ENCODE measurements around the gene ALS2CL. TPM values are rescaled to one million over a fixed set of nuclear protein-coding genes. Genes with fewer than 3 reads are reported as not detected.

The ALS2CL gene
- total and polyA plus RNA-seq, 4 experiments from 2014 or later: 3.2 to 29.8 (median 16.5) TPM

- DNase-seq: no peak
- Histone ChIP-seq H3K4me1 (ENCODE audit: insufficient read depth, low read length) (no peaks in the 10 kb centered on the region), H3K36me3 (ENCODE audit: insufficient read depth, low read length) (no peaks in the 10 kb centered on the region), H3K9me3 (ENCODE audit: control insufficient read depth in 1 of 2, low read length in 2 of 2) (no peaks in the 10 kb centered on the region), H3K27me3 (ENCODE audit: insufficient read depth, low read length) (no peaks in the 10 kb centered on the region), H3K27ac (ENCODE audit: low read depth, low read length) (no peak overlapping the region), H3K4me3 (ENCODE audit: low read length in 2 of 2) (no peak overlapping the region)
- Mint-ChIP-seq H3K4me3 (no peak overlapping the region), H3K36me3 (peaks cover 16 to 18% of the 10 kb centered on the region in 2 donors), H3K27me3 (no peaks in the 10 kb centered on the region), H3K27ac (peak overlapping the region in 1 of 7 donors; percentile 15), H3K4me1 (no peaks in the 10 kb centered on the region), H3K9me3 (no peaks in the 10 kb centered on the region)
- ChIA-PET CTCF (ENCODE audit: partially characterized antibody) (interaction anchor here (1.2 kb wide), 1 partner anchor 8 kb away, joined by 3 read pairs; no protein-coding TSS in a partner anchor), POLR2A (ENCODE audit: partially characterized antibody) (no interaction called here)
- intact Hi-C loops (cut with micrococcal nuclease): no loop called here
Measured at GRCh38 chr3:46675426-46675825, 18.1 kb downstream of the ALS2CL start.

DNA sequence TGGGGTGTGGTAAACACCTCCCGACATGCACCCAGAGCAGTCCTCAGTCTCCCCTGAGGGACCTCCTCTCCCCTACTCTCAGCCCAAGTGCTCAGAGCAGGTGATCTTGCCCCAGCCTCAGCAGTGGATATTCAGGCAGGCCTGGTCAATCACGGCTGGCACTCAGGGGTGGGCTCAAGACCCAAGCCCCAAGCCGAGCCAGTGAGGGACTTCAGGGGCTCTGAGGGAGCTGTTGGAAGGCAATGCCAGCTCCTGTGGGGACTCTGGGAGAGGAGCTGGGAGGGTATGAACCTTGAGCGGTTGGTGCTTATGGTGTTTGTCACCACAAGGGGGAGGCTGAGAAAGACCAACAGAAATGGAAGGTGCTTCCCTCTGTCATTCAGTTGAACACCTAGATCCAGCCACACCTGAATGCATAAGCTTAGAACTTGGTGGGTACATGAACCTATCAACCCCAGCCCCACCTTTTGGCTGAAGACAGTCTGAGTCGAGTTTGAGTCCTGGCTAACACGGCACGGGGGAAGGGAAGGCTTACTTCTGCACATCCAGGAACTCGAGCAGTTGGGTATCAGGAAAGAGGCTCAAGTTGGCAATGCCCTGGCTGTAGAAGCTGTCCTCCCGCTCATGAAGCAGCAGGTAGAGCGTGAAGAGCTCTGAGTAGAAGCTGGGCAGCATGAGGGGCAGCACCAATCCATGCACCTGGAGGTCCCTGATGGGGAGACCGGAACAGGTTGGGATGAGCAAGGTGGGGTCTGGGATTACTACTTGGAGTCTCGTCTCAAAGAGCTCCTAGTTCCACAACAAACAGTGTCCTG is 19.2 kb downstream of the ALS2CL start:
- H3K27ac ChIP-seq (ENCODE audit: low read depth, low read length): no peak overlapping the region
- DNase-seq: no peak
- no peaks in the 10 kb centered on the region for H3K9me3 Mint-ChIP-seq
- no peaks in the 10 kb centered on the region for H3K27me3 ChIP-seq (ENCODE audit: insufficient read depth, low read length)
- peaks cover 11% of the 10 kb centered on the region in 2 donors for H3K36me3 Mint-ChIP-seq
- intact Hi-C loops (cut with micrococcal nuclease): no loop called here
- H3K4me1 Mint-ChIP-seq: peaks cover 0 to 2% (median 0%) of the 10 kb centered on the region in 4 donors
- peak overlapping the region in 2 of 7 donors; percentile 52 to 62 for H3K27ac Mint-ChIP-seq
- no peak overlapping the region for H3K4me3 Mint-ChIP-seq
- no peaks in the 10 kb centered on the region for H3K27me3 Mint-ChIP-seq
- POLR2A ChIA-PET (ENCODE audit: partially characterized antibody): no interaction called here
- no peaks in the 10 kb centered on the region for H3K4me1 ChIP-seq (ENCODE audit: insufficient read depth, low read length)
- CTCF ChIA-PET (ENCODE audit: partially characterized antibody): interaction anchor here (1.1 to 1.2 kb wide), 2 partner anchors 9 to 21 kb away, joined by 3 to 4 read pairs; no protein-coding TSS in a partner anchor
- no peaks in the 10 kb centered on the region for H3K36me3 ChIP-seq (ENCODE audit: insufficient read depth, low read length)
- H3K9me3 ChIP-seq (ENCODE audit: control insufficient read depth in 1 of 2, low read length in 2 of 2): no peaks in the 10 kb centered on the region
- H3K4me3 ChIP-seq (ENCODE audit: low read length in 2 of 2): no peak overlapping the region

GRCh38 chr3:46673151-46674030 is 20.1 kb downstream of the ALS2CL start:
- Mint-ChIP-seq H3K4me3 (no peak overlapping the region), H3K27ac (peak overlapping the region in 2 of 7 donors; percentile 32 to 62), H3K9me3 (no peaks in the 10 kb centered on the region), H3K4me1 (peaks cover 0 to 2% (median 0%) of the 10 kb centered on the region in 4 donors), H3K36me3 (peaks cover 11% of the 10 kb centered on the region in 2 donors), H3K27me3 (no peaks in the 10 kb centered on the region)
- ChIA-PET POLR2A (ENCODE audit: partially characterized antibody) (no interaction called here), CTCF (ENCODE audit: partially characterized antibody) (interaction anchor here (0.9 kb wide), 1 partner anchor 185 kb away, joined by 3 read pairs; no protein-coding TSS in a partner anchor)
- Histone ChIP-seq H3K9me3 (ENCODE audit: control insufficient read depth in 1 of 2, low read length in 2 of 2) (no peaks in the 10 kb centered on the region), H3K4me3 (ENCODE audit: low read length in 2 of 2) (no peak overlapping the region), H3K27ac (ENCODE audit: low read depth, low read length) (no peak overlapping the region), H3K36me3 (ENCODE audit: insufficient read depth, low read length) (no peaks in the 10 kb centered on the region), H3K27me3 (ENCODE audit: insufficient read depth, low read length) (no peaks in the 10 kb centered on the region), H3K4me1 (ENCODE audit: insufficient read depth, low read length) (no peaks in the 10 kb centered on the region)
- intact Hi-C loops (cut with micrococcal nuclease): no loop called here
- no peak for DNase-seq

DNA sequence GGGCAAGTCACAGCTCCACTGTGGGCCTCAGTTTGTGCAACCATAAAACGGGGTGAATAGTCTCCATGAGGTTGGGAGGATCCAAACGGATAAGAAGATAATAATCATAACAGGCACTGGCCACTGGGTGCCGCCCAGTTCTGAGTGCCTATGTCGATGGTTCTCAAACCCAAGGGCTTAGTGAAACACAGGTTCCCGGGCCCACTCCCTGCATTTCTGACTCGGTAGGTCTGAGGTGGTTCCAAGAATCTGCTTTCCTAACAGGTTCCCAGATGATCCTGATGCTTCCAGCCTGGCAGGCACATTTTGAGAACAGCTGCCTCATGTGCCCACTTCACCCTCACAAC is 21.2 kb downstream of the ALS2CL start:
- H3K27ac Mint-ChIP-seq: no peak overlapping the region
- intact Hi-C loops (cut with micrococcal nuclease): no loop called here
- Histone ChIP-seq H3K36me3 (ENCODE audit: insufficient read depth, low read length) (no peaks in the 10 kb centered on the region), H3K9me3 (ENCODE audit: control insufficient read depth in 1 of 2, low read length in 2 of 2) (no peaks in the 10 kb centered on the region), H3K27ac (ENCODE audit: low read depth, low read length) (no peak overlapping the region), H3K27me3 (ENCODE audit: insufficient read depth, low read length) (no peaks in the 10 kb centered on the region), H3K4me1 (ENCODE audit: insufficient read depth, low read length) (no peaks in the 10 kb centered on the region), H3K4me3 (ENCODE audit: low read length in 2 of 2) (no peak overlapping the region)
- peaks cover 11% of the 10 kb centered on the region in 2 donors for H3K36me3 Mint-ChIP-seq
- peaks cover 0 to 2% (median 0%) of the 10 kb centered on the region in 4 donors for H3K4me1 Mint-ChIP-seq
- DNase-seq: no peak
- no peak overlapping the region for H3K4me3 Mint-ChIP-seq
- POLR2A ChIA-PET (ENCODE audit: partially characterized antibody): no interaction called here
- H3K9me3 Mint-ChIP-seq: no peaks in the 10 kb centered on the region
- H3K27me3 Mint-ChIP-seq: no peaks in the 10 kb centered on the region
- CTCF ChIA-PET (ENCODE audit: partially characterized antibody): interaction anchor here (1.2 kb wide), 1 partner anchor 42 kb away, joined by 3 read pairs; no protein-coding TSS in a partner anchor

GRCh38 chr3:46671541-46672348 is 21.7 kb downstream of the ALS2CL start:
- Mint-ChIP-seq H3K4me3 (no peak overlapping the region), H3K36me3 (peaks cover 11% of the 10 kb centered on the region in 2 donors), H3K27me3 (no peaks in the 10 kb centered on the region), H3K9me3 (no peaks in the 10 kb centered on the region), H3K27ac (peak overlapping the region in 3 of 7 donors; percentile 12 to 77 (median 62)), H3K4me1 (peaks cover 0 to 2% (median under 1%) of the 10 kb centered on the region in 4 donors)
- no peaks in the 10 kb centered on the region for H3K27me3 ChIP-seq (ENCODE audit: insufficient read depth, low read length)
- DNase-seq: no peak
- H3K27ac ChIP-seq (ENCODE audit: low read depth, low read length): no peak overlapping the region
- H3K4me1 ChIP-seq (ENCODE audit: insufficient read depth, low read length): no peaks in the 10 kb centered on the region
- intact Hi-C loops (cut with micrococcal nuclease): no loop called here
- H3K9me3 ChIP-seq (ENCODE audit: control insufficient read depth in 1 of 2, low read length in 2 of 2): no peaks in the 10 kb centered on the region
- POLR2A ChIA-PET (ENCODE audit: partially characterized antibody): no interaction called here
- CTCF ChIA-PET (ENCODE audit: partially characterized antibody): interaction anchor here (1.2 kb wide), 1 partner anchor 42 kb away, joined by 3 read pairs; no protein-coding TSS in a partner anchor
- no peaks in the 10 kb centered on the region for H3K36me3 ChIP-seq (ENCODE audit: insufficient read depth, low read length)
- no peak overlapping the region for H3K4me3 ChIP-seq (ENCODE audit: low read length in 2 of 2)

GRCh38 chr3:46670891-46671427 is 22.5 kb downstream of the ALS2CL start:
- Histone ChIP-seq H3K27ac (ENCODE audit: low read depth, low read length) (no peak overlapping the region), H3K4me1 (ENCODE audit: insufficient read depth, low read length) (no peaks in the 10 kb centered on the region), H3K27me3 (ENCODE audit: insufficient read depth, low read length) (no peaks in the 10 kb centered on the region), H3K36me3 (ENCODE audit: insufficient read depth, low read length) (no peaks in the 10 kb centered on the region), H3K9me3 (ENCODE audit: control insufficient read depth in 1 of 2, low read length in 2 of 2) (no peaks in the 10 kb centered on the region), H3K4me3 (ENCODE audit: low read length in 2 of 2) (no peak overlapping the region)
- POLR2A ChIA-PET (ENCODE audit: partially characterized antibody): no interaction called here
- CTCF ChIA-PET (ENCODE audit: partially characterized antibody): interaction anchor here (1.2 kb wide), 1 partner anchor 41 kb away, joined by 3 read pairs; no protein-coding TSS in a partner anchor
- no peaks in the 10 kb centered on the region for H3K27me3 Mint-ChIP-seq
- intact Hi-C loops (cut with micrococcal nuclease): no loop called here
- H3K9me3 Mint-ChIP-seq: no peaks in the 10 kb centered on the region
- H3K4me1 Mint-ChIP-seq: peaks cover 0 to 3% (median under 1%) of the 10 kb centered on the region in 4 donors
- no peak overlapping the region for H3K4me3 Mint-ChIP-seq
- peak overlapping the region in 3 of 7 donors; percentile 7 to 62 (median 48) for H3K27ac Mint-ChIP-seq
- H3K36me3 Mint-ChIP-seq: peaks cover 11% of the 10 kb centered on the region in 2 donors
- DNase-seq: no peak

All from CD4-positive, alpha-beta memory T cell (primary cell).